ENCODE measurements around the gene SH3TC2.

SH3TC2 gene

DNA sequence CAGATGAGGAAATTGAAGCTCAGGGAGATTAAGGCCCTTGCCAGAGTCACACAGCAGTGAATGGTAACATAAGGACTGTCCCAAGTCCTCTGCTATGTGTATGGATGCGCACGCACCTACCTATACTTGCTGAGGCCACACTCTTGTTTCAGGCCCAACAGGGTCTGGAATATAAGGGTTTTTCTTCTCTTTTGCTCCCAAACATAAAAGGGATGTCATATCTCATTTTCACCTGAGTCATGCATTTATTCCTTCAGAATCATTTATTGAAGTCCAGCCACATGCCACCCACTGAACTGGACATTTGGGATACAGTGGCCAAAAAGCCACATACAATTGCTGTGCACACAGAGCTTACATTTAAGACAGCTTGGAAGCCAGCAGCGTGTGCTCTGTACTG, 92.0 kb downstream of the SH3TC2 start:
- DNase-seq (ENCODE audit: low read depth in 3 of 3) = no peak

DNA sequence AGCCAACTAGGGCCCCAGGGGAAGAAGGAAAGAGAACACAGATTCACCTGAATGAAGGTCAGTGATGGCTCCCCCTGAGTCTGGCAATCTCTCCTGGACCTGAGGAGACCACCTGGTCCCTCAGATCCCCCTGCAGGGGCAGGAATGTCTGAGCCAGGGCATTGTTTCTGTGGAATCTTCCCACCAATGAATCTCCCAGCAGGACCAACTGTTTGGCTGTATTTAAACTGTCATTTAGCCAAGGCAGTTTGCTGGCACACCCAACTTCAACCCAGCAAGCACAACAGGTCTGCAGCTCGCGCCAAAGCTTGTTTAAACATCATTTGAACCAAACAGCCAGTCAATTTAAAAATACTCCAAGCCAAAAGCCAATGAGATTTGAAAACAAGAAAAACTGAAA, 92.6 kb downstream of the SH3TC2 start:
- no peak for DNase-seq (ENCODE audit: low read depth in 3 of 3)

DNA sequence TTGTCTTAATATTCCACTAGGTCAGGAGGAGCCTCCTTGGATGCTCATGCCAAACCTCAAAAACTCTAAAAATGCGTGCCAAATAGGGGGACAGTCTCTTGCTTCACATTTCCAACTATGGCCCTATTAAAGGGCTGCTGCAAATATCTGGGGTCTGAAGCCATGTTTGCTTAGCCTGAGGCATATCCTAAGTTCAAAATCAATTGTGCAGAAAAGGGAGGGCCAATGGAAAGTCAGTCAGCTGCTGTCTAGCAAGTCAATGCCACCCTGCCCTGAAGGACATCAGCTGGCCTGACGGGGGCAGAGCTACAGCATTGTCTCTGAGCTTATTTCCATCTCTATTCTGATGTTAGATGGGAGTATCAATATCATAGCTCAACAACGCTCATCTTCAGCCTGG, 93.6 kb downstream of the SH3TC2 start:
- DNase-seq (ENCODE audit: low read depth in 3 of 3) = no peak

- no peak for DNase-seq (ENCODE audit: low read depth in 3 of 3)
Measured at GRCh38 chr5:148968311-148968710, 94.6 kb downstream of the SH3TC2 start.

- DNase-seq (ENCODE audit: low read depth in 3 of 3) = no peak
Measured at GRCh38 chr5:148967783-148968182, 95.1 kb downstream of the SH3TC2 start.

GRCh38 chr5:148966938-148967337, 95.9 kb downstream of the SH3TC2 start:
- no peak for DNase-seq (ENCODE audit: low read depth in 3 of 3)

DNA sequence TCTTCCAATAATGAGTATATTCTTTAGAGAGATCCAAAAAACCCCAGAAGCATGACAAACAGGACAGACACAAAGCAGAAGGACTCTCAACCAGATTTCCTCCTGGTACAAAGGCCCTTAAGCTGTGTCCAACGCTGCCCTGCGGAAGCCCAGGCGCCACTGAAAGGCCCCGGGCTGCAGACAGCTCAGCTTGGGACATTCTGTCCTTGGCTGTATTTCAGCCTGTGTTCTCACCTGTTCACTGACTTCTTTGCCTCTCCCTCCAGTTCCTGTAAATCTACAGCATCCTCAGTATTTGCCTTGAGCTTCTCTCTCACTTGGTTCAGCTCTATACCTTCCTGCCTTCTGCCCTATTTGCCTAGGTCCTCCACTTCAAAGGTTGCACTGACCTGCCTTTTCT, 96.5 kb downstream of the SH3TC2 start:
- DNase-seq (ENCODE audit: low read depth in 3 of 3) = no peak

GRCh38 chr5:148965511-148966265, 97.2 kb downstream of the SH3TC2 start:
- DNase-seq (ENCODE audit: low read depth in 3 of 3) = no peak

GRCh38 chr5:148963664-148964063, 99.2 kb downstream of the SH3TC2 start:
- DNase-seq (ENCODE audit: low read depth in 3 of 3) = no peak

DNA sequence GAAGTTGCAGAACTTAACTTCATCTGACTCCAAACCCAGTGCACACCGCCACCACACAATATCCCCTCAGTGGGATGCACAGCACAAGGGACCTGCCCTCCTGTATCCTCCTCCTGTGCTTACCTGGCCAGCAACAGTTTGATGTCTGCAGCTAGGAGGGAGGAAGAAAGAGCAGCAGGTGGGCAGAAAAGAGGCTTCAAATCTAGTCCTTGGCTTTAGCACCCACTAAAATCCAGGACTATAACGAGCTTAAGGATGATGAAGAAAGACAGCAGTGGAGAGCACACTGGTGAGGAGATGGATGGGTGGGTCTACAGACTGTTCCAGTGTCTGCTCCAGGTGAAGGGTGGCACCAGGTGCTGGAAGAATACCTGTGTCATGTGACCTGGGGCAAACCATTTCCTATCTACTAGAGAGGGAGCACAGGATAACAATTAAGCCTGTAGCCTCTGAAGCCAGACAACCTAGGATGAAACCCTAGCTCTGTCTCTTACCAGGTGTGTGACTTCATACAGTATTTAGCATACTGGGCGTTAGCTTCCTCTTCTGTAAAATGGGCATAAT, 100.0 kb downstream of the SH3TC2 start:
- DNase-seq (ENCODE audit: low read depth in 3 of 3) = no peak

- no peak for DNase-seq (ENCODE audit: low read depth in 3 of 3)
Measured at GRCh38 chr5:148962200-148962550, 100.7 kb downstream of the SH3TC2 start.

- DNase-seq (ENCODE audit: low read depth in 3 of 3) = no peak
Measured at GRCh38 chr5:148961261-148962199, 101.3 kb downstream of the SH3TC2 start.

GRCh38 chr5:148960070-148960769, 102.6 kb downstream of the SH3TC2 start:
- no peak for DNase-seq (ENCODE audit: low read depth in 3 of 3)

DNA sequence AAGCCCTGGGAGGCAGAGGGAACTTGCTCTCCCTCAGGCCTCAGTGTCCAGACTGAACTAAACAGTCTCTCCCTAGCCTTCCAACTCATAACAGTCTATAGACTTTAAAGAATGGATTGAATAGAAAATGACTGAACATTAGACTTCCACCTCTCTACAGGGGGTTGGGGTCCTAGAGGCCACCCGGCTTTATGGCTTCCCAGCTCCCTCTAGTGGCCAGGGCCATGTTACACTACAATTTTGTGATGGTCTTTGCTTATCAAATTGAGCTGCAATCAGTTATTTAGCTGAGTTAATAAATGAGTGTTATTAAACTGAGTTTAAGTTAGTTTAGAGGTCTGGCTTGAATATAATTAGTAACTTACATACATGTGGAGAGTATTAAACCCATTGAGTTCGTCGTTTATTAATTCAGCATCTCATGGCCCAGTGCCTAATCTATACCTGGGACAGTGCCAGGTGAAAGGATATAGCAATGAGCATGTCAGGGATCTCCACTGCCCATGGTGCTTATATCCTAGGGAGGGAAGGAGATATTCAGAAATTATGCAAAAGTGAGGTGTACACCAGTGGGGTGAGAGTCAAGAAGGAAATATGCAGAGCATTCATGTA, 105.2 kb downstream of the SH3TC2 start:
- peak in 2 of 3 experiments; percentile 6 to 20 for DNase-seq (ENCODE audit: low read depth in 3 of 3)

DNA sequence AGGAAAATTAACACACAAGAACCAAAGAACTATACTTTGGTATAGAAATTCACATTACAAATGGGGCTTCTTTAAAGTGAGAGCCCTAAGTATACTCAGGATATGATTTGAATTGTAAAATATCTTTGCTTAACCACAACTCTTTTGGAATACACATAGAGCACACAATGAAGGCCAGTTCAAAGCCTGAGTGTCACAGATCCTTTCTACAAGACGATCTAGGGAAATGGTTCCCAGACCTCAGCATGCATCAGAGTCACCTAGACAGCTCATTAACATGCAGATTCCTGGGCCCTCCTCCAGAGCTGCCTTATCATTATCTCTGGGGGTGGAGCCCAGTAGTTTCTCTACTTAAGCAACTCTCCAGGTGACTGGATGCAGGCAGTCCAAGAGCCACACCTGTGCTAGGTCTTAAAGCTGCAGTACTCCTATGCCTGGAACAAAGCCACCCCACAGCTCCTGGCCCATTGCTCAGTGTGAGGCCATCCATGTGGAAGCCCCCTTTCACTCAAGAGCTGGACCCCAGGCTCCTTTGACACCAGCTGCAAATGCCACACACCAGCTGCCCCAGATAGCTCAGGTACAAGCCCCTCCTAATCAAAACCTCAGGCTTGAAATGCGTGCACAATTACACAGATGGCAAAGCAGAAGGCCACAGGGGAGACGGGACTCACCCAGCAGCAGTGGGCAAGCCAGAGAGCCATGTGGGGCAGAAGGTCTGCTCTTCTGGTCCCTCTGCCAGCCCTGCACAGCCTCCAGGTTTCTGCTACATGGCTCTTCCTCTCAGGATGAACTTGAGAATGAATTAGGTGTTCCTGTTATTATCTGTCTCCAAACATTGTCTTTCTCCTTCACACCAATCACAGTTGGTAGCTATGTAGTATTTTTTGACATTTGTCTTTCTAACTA, 106.1 kb downstream of the SH3TC2 start:
- DNase-seq (ENCODE audit: low read depth in 3 of 3) = no peak
